Measurements from ENCODE around the gene MBOAT2. TPM values are rescaled to one million over a fixed set of nuclear protein-coding genes. Genes with fewer than 3 reads are reported as not detected.

Gene MBOAT2
- total RNA-seq, 1 donor from 2014 or later: 84.0 TPM

- Histone ChIP-seq H3K9me3 (ENCODE audit: low read depth) (no peaks in the 10 kb centered on the region), H3K36me3 (no peaks in the 10 kb centered on the region), H3K27me3 (no peaks in the 10 kb centered on the region), H3K4me2 (no peak overlapping the region), H3K27ac (no peak overlapping the region), H3K79me2 (ENCODE audit: low read depth) (no peaks in the 10 kb centered on the region), H3F3A (ENCODE audit: low read depth) (no peaks in the 10 kb centered on the region), H3K4me1 (no peaks in the 10 kb centered on the region), H4K20me1 (ENCODE audit: low read depth) (no peaks in the 10 kb centered on the region), H3K9ac (no peak overlapping the region), H3K4me3 (no peak overlapping the region), H2AFZ (replicated peaks) (no peak overlapping the region)
- peak; percentile 5 for DNase-seq (ENCODE audit: low spot score)
- TF ChIP-seq CTCF (IDR thresholded peaks at IDR 0.05) (no peak), EZH2phosphoT487 (IDR thresholded peaks at IDR 0.05) (no peak), EZH2 (IDR thresholded peaks at IDR 0.05) (no peak)
- H3K27me3 Mint-ChIP-seq (ENCODE audit: insufficient read depth, low read depth): no peaks in the 10 kb centered on the region
- H3K27ac Mint-ChIP-seq: peak overlapping the region; percentile 50
- peaks cover 10% of the 10 kb centered on the region for H3K4me1 Mint-ChIP-seq
- H3K36me3 Mint-ChIP-seq: peaks cover 28% of the 10 kb centered on the region
- H3K9me3 Mint-ChIP-seq: no peaks in the 10 kb centered on the region
- no peak overlapping the region for H3K4me3 Mint-ChIP-seq
These were observed 125.6 kb downstream of the MBOAT2 start for GRCh38 chr2:8877894-8878293.

GRCh38 chr2:8877332-8877731 lies 126.2 kb downstream of the MBOAT2 start:
- Histone ChIP-seq H3K79me2 (ENCODE audit: low read depth) (no peaks in the 10 kb centered on the region), H3K4me3 (no peak overlapping the region), H3K27ac (no peak overlapping the region), H3F3A (ENCODE audit: low read depth) (no peaks in the 10 kb centered on the region), H2AFZ (replicated peaks) (no peak overlapping the region), H3K4me2 (no peak overlapping the region), H3K9ac (no peak overlapping the region), H4K20me1 (ENCODE audit: low read depth) (peaks cover 3% of the 10 kb centered on the region), H3K36me3 (no peaks in the 10 kb centered on the region), H3K4me1 (no peaks in the 10 kb centered on the region), H3K27me3 (no peaks in the 10 kb centered on the region), H3K9me3 (ENCODE audit: low read depth) (no peaks in the 10 kb centered on the region)
- H3K4me3 Mint-ChIP-seq: no peak overlapping the region
- no peaks in the 10 kb centered on the region for H3K9me3 Mint-ChIP-seq
- H3K27ac Mint-ChIP-seq: no peak overlapping the region
- TF ChIP-seq EZH2 (IDR thresholded peaks at IDR 0.05): no peak
- no peak for TF ChIP-seq EZH2phosphoT487 (IDR thresholded peaks at IDR 0.05)
- peaks cover 10% of the 10 kb centered on the region for H3K4me1 Mint-ChIP-seq
- DNase-seq (ENCODE audit: low spot score): no peak
- no peaks in the 10 kb centered on the region for H3K27me3 Mint-ChIP-seq (ENCODE audit: insufficient read depth, low read depth)
- H3K36me3 Mint-ChIP-seq: peaks cover 28% of the 10 kb centered on the region

GRCh38 chr2:8876628-8877027 lies 126.9 kb downstream of the MBOAT2 start:
- Histone ChIP-seq H3K9ac (no peak overlapping the region), H3K4me3 (no peak overlapping the region), H3K79me2 (ENCODE audit: low read depth) (no peaks in the 10 kb centered on the region), H3K4me1 (no peaks in the 10 kb centered on the region), H2AFZ (replicated peaks) (no peak overlapping the region), H3K36me3 (no peaks in the 10 kb centered on the region), H3K4me2 (no peak overlapping the region), H4K20me1 (ENCODE audit: low read depth) (peaks cover 4% of the 10 kb centered on the region), H3K9me3 (ENCODE audit: low read depth) (no peaks in the 10 kb centered on the region), H3K27ac (no peak overlapping the region), H3F3A (ENCODE audit: low read depth) (no peaks in the 10 kb centered on the region), H3K27me3 (no peaks in the 10 kb centered on the region)
- Mint-ChIP-seq H3K27me3 (ENCODE audit: insufficient read depth, low read depth) (no peaks in the 10 kb centered on the region), H3K4me1 (peaks cover 10% of the 10 kb centered on the region), H3K36me3 (peaks cover 28% of the 10 kb centered on the region), H3K27ac (no peak overlapping the region), H3K4me3 (no peak overlapping the region), H3K9me3 (no peaks in the 10 kb centered on the region)
- no peak for DNase-seq (ENCODE audit: low spot score)
- no peak for TF ChIP-seq CTCF (IDR thresholded peaks at IDR 0.05)
- no peak for TF ChIP-seq EZH2phosphoT487 (IDR thresholded peaks at IDR 0.05)
- no peak for TF ChIP-seq EZH2 (IDR thresholded peaks at IDR 0.05)

- H3K27ac Mint-ChIP-seq: no peak overlapping the region
These were observed 130.6 kb downstream of the MBOAT2 start for GRCh38 chr2:8872821-8873432.

More at GRCh38 chr2:8872821-8873432, 130.6 kb downstream of the MBOAT2 start:
- TF ChIP-seq CTCF (IDR thresholded peaks at IDR 0.05) (peak; percentile 70), EZH2 (IDR thresholded peaks at IDR 0.05) (no peak), EZH2phosphoT487 (IDR thresholded peaks at IDR 0.05) (no peak)
- Histone ChIP-seq H3K4me2 (no peak overlapping the region), H4K20me1 (ENCODE audit: low read depth) (peaks cover 4% of the 10 kb centered on the region), H3K4me1 (no peaks in the 10 kb centered on the region), H3K36me3 (no peaks in the 10 kb centered on the region), H3K27ac (no peak overlapping the region), H3K27me3 (no peaks in the 10 kb centered on the region), H3F3A (ENCODE audit: low read depth) (no peaks in the 10 kb centered on the region), H3K79me2 (ENCODE audit: low read depth) (no peaks in the 10 kb centered on the region), H3K9ac (no peak overlapping the region), H2AFZ (replicated peaks) (no peak overlapping the region), H3K4me3 (no peak overlapping the region), H3K9me3 (ENCODE audit: low read depth) (no peaks in the 10 kb centered on the region)
- Mint-ChIP-seq H3K27me3 (ENCODE audit: insufficient read depth, low read depth) (no peaks in the 10 kb centered on the region), H3K36me3 (peaks cover 11% of the 10 kb centered on the region), H3K4me3 (no peak overlapping the region), H3K9me3 (no peaks in the 10 kb centered on the region), H3K4me1 (peaks cover 7% of the 10 kb centered on the region)
- DNase-seq (ENCODE audit: low spot score): peak; percentile 75

Measured in neural progenitor cell (in vitro differentiated cells).